Breast epithelium (tissue), 3 donors: ENCODE data around the gene COL6A5.

ENCODE experiments used
- CTCF ChIP-seq, 3 donors: fragments of 450-650 bp; IDR thresholded peaks; one replicate each; pipeline ENCODE4 v1.5.1; 2016 to 2017; ENCODE audit warnings: antibody characterized with exemption in 3 of 3, mild to moderate bottlenecking in 3 of 3, moderate library complexity in 3 of 3
- POLR2A ChIP-seq: fragments of 450-650 bp; IDR thresholded peaks from one replicate; pipeline ENCODE4 v1.6.1; 2016; ENCODE audit warnings: antibody characterized with exemption, mild to moderate bottlenecking, moderate library complexity
- POLR2AphosphoS5 ChIP-seq, 3 donors: sonication (generic); formaldehyde crosslinking; IDR thresholded peaks; one replicate each; pipeline ENCODE4 v1.6.1; 2017; ENCODE audit warnings: antibody characterized with exemption in 3 of 3

GRCh38 chr3:130480736-130481135, 135.3 kb downstream of the COL6A5 start:
- no peak for TF ChIP-seq CTCF (IDR thresholded peaks at IDR 0.05)
- no peak for TF ChIP-seq POLR2A
- TF ChIP-seq POLR2AphosphoS5 (IDR thresholded peaks at IDR 0.05) = no peak
